ENCODE measurements around the gene CACNG7.

CACNG7 gene

DNA sequence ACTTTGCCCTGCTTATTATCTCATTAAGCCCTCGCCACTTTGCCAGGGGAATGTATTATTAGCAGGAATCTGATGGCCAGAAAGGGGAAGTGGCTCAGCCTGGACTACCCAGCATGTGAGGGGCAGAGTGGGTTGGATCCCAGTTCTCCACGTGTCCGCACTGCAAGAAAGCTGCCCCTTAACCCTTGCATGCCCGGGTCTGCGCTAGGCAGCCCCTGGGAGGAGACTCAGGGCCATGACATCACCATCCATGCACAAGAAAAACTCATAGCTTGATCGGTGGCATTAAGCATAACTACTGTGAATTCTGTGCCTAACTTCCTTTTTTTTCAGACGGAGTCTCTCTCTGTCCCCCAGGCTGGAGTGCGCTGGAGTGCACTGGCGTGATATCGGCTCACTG, 62.6 kb downstream of the CACNG7 start:
- ATAC-seq (ENCODE audit: insufficient read depth, low read depth), result no peak
- no peak overlapping the region for H3K4me3 ChIP-seq (ENCODE audit: low read depth in 1 of 2, low read length in 2 of 2)
- H3K27me3 ChIP-seq (ENCODE audit: insufficient read depth, low read length, poor library complexity), result no peaks in the 10 kb centered on the region
- H3K9ac ChIP-seq (ENCODE audit: low read depth, low read length), result no peak overlapping the region
- H3K36me3 ChIP-seq (ENCODE audit: insufficient read depth, low read length), result no peaks in the 10 kb centered on the region
- no peak for DNase-seq
- no peak overlapping the region for H2AFZ ChIP-seq (ENCODE audit: low read depth, low read length)
- no peaks in the 10 kb centered on the region for H4K20me1 ChIP-seq (ENCODE audit: insufficient read depth, low read length)
- TF ChIP-seq EZH2 (IDR thresholded peaks at IDR 0.05; ENCODE audit: borderline replicate concordance, low read depth, low read length, severe bottlenecking), result no peak
- TF ChIP-seq, protein P1, sequence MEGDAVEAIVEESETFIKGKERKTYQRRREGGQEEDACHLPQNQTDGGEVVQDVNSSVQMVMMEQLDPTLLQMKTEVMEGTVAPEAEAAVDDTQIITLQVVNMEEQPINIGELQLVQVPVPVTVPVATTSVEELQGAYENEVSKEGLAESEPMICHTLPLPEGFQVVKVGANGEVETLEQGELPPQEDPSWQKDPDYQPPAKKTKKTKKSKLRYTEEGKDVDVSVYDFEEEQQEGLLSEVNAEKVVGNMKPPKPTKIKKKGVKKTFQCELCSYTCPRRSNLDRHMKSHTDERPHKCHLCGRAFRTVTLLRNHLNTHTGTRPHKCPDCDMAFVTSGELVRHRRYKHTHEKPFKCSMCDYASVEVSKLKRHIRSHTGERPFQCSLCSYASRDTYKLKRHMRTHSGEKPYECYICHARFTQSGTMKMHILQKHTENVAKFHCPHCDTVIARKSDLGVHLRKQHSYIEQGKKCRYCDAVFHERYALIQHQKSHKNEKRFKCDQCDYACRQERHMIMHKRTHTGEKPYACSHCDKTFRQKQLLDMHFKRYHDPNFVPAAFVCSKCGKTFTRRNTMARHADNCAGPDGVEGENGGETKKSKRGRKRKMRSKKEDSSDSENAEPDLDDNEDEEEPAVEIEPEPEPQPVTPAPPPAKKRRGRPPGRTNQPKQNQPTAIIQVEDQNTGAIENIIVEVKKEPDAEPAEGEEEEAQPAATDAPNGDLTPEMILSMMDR (IDR thresholded peaks at IDR 0.05; ENCODE audit: borderline replicate concordance, extremely low read depth, low read length, poor library complexity, severe bottlenecking), result no peak
- no peak overlapping the region for H3K27ac ChIP-seq (ENCODE audit: low read length)
- H3K4me1 ChIP-seq (ENCODE audit: insufficient read depth, low read length), result no peaks in the 10 kb centered on the region
- H3K4me2 ChIP-seq (ENCODE audit: insufficient read depth, low read length), result no peak overlapping the region
- H3K79me2 ChIP-seq (ENCODE audit: insufficient read depth, low read length), result no peaks in the 10 kb centered on the region
- H3K9me3 ChIP-seq (ENCODE audit: insufficient read depth, low read length, severe bottlenecking), result no peaks in the 10 kb centered on the region

DNA sequence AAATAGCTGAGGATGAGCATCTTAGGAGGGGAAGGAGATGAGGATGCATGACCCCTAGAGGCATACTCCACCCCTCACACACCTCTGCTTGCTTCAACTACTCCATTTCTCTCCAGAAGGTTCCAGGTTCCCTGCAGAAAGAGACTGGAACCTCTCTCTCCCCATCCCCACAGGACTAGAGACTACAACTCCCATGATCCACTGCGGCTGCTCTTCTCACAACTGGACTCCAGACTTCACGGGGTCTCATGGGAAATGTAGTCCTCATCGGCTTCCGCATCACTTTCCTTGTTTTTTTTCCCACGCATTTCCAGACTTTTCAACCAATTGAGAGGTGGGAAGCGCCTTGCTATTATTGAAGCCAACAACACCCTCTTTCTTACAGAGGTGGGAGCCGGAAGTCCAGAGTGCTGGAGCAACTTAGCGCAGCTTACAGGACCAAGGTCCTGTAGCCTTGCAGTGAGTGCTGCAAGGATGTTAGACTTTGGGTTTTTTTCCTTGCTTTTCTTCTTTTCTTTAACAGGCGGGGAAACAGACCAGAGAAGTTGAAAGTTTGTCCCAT, 68.4 kb downstream of the CACNG7 start:
- TF ChIP-seq, protein P1 (IDR thresholded peaks at IDR 0.05; ENCODE audit: borderline replicate concordance, extremely low read depth, low read length, poor library complexity, severe bottlenecking), result no peak
- TF ChIP-seq EZH2 (IDR thresholded peaks at IDR 0.05; ENCODE audit: borderline replicate concordance, low read depth, low read length, severe bottlenecking), result no peak
- H3K27me3 ChIP-seq (ENCODE audit: insufficient read depth, low read length, poor library complexity), result no peaks in the 10 kb centered on the region
- no peaks in the 10 kb centered on the region for H3K9me3 ChIP-seq (ENCODE audit: insufficient read depth, low read length, severe bottlenecking)
- H3K27ac ChIP-seq (ENCODE audit: low read length), result no peak overlapping the region
- H4K20me1 ChIP-seq (ENCODE audit: insufficient read depth, low read length), result no peaks in the 10 kb centered on the region
- peak; percentile 92 for ATAC-seq (ENCODE audit: insufficient read depth, low read depth)
- H3K79me2 ChIP-seq (ENCODE audit: insufficient read depth, low read length), result no peaks in the 10 kb centered on the region
- no peaks in the 10 kb centered on the region for H3K4me1 ChIP-seq (ENCODE audit: insufficient read depth, low read length)
- H3K4me2 ChIP-seq (ENCODE audit: insufficient read depth, low read length), result no peak overlapping the region
- H2AFZ ChIP-seq (ENCODE audit: low read depth, low read length), result no peak overlapping the region
- no peaks in the 10 kb centered on the region for H3K36me3 ChIP-seq (ENCODE audit: insufficient read depth, low read length)
- H3K9ac ChIP-seq (ENCODE audit: low read depth, low read length), result no peak overlapping the region
- DNase-seq, result peak; percentile 73
- no peak overlapping the region for H3K4me3 ChIP-seq (ENCODE audit: low read depth in 1 of 2, low read length in 2 of 2)

DNA sequence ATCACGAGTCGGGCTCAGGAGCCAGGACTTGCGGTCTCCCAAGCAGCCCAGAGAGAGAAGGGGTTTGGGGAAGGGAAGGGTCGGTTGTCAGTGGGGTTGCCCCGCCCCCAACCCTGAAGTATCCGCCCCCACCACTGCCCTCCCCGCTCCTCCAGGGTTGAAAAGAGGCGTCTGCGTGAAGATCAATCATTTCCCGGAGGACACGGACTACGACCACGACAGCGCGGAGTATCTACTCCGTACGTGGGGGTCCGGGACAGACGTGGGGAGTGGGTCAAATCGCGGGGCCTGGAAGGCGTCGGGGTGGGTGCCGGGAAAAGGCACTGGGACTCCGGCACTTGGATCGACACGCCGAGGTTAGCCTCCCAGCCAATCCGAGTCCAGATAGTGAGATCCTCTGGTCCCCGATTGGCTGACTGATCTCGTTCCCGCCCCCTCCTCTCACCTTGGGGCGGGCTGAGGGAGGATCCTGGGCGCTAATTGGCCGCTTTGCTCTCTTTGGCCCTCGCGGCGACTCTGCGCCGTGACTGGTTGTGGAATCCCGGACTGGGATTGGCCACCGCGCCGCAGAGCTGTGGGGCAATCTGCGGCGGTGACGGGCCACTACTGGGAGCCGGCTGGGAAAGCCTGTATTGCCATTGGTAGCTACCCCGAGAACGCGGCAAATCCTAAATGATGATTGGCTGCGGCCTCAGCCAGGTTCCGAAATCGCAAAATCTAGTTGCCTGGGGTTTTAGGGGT, 69.1 kb downstream of the CACNG7 start:
- Histone ChIP-seq H4K20me1 (ENCODE audit: insufficient read depth, low read length) (no peaks in the 10 kb centered on the region), H3K79me2 (ENCODE audit: insufficient read depth, low read length) (no peaks in the 10 kb centered on the region), H3K4me1 (ENCODE audit: insufficient read depth, low read length) (no peaks in the 10 kb centered on the region), H3K9me3 (ENCODE audit: insufficient read depth, low read length, severe bottlenecking) (no peaks in the 10 kb centered on the region), H3K9ac (ENCODE audit: low read depth, low read length) (no peak overlapping the region), H3K27ac (ENCODE audit: low read length) (no peak overlapping the region), H3K27me3 (ENCODE audit: insufficient read depth, low read length, poor library complexity) (no peaks in the 10 kb centered on the region), H3K36me3 (ENCODE audit: insufficient read depth, low read length) (no peaks in the 10 kb centered on the region), H3K4me3 (ENCODE audit: low read depth in 1 of 2, low read length in 2 of 2) (no peak overlapping the region), H2AFZ (ENCODE audit: low read depth, low read length) (no peak overlapping the region), H3K4me2 (ENCODE audit: insufficient read depth, low read length) (no peak overlapping the region)
- no peak for ATAC-seq (ENCODE audit: insufficient read depth, low read depth)
- TF ChIP-seq, protein P1 (IDR thresholded peaks at IDR 0.05; ENCODE audit: borderline replicate concordance, extremely low read depth, low read length, poor library complexity, severe bottlenecking), result no peak
- no peak for TF ChIP-seq EZH2 (IDR thresholded peaks at IDR 0.05; ENCODE audit: borderline replicate concordance, low read depth, low read length, severe bottlenecking)
- peak; percentile 10 for DNase-seq
